B cell (primary cell): ENCODE data around the gene RNF220. TPM values are rescaled to one million over a fixed set of nuclear protein-coding genes. Genes with fewer than 3 reads are reported as not detected.

Experiments
- ATAC-seq: fragments of 200-7000 bp; cut with Tn5 transposase; one replicate; pipeline ENCODE4 v1.10.0; 2021; ENCODE audit warnings: low read depth, mild to moderate bottlenecking, moderate number of reproducible peaks, moderate library complexity
- CTCF ChIA-PET: fragments of 350-600 bp; sonication (Branson Sonifier 250); formaldehyde crosslinking; loops from one replicate; lab custom pipeline; 2021; ENCODE audit warnings: antibody characterized with exemption, inconsistent platforms; lab: Charles Lee
- POLR2A ChIA-PET: fragments of 350-600 bp; sonication (Branson Sonifier 250); formaldehyde crosslinking; loops from one replicate; lab custom pipeline; 2021; ENCODE audit warnings: antibody characterized with exemption; lab: Charles Lee
- DNase-seq: peaks from one replicate; pipeline ENCODE4 v3.0.0; 2013
- H2AFZ ChIP-seq: 2 replicates; pipeline ENCODE4 v1.6.1; 2012; ENCODE audit warnings: mild to moderate bottlenecking, low read depth, low read length; ENCODE audit not compliant: insufficient read depth, poor library complexity, severe bottlenecking
- H3K27ac ChIP-seq, 2 donors: 1 replicate in 1 of 2; 2 replicates in 1 of 2; pipeline ENCODE4 v1.5.1; 2012 to 2013; ENCODE audit warnings: low read length in 2 of 2, mild to moderate bottlenecking in 2 of 2, moderate library complexity in 1 of 2
- H3K27me3 ChIP-seq, 4 experiments: fragments of 200-600 bp in 1 of 4; sonication (generic) in 1 of 4; replicated peaks in 1 of 4; 1 replicate in 2 of 4; 2 replicates in 2 of 4; pipeline versions ENCODE4 v1.6.1 to v1.7.0; 2013 to 2016; ENCODE audit warnings: low read length in 3 of 4, mild to moderate bottlenecking in 2 of 4, mixed read lengths in 1 of 4, moderate library complexity in 1 of 4; ENCODE audit not compliant: insufficient read depth in 4 of 4, control insufficient read depth in 3 of 4; ENCODE audit errors: control extremely low read depth in 1 of 4
- H3K36me3 ChIP-seq, 2 experiments: replicated peaks in 1 of 2; 1 replicate in 1 of 2; 2 replicates in 1 of 2; pipeline versions ENCODE4 v1.6.1 to v1.7.1; 2013; ENCODE audit warnings: low read length in 1 of 2; ENCODE audit not compliant: insufficient read depth in 2 of 2, control insufficient read depth in 1 of 2; ENCODE audit errors: control extremely low read depth in 1 of 2, extremely low read depth in 1 of 2
- H3K4me1 ChIP-seq, 2 donors: fragments of 200-600 bp in 1 of 2; sonication (generic) in 1 of 2; 1 replicate in 1 of 2; 2 replicates in 1 of 2; pipeline versions ENCODE4 v1.5.1 to v1.6.1; 2013 to 2017; ENCODE audit warnings: low read length in 2 of 2; ENCODE audit not compliant: control insufficient read depth in 2 of 2, insufficient read depth in 2 of 2
- H3K4me2 ChIP-seq: replicated peaks from 2 replicates; pipeline ENCODE3; 2012; ENCODE audit warnings: mild to moderate bottlenecking, low read depth, low read length; ENCODE audit not compliant: poor library complexity, severe bottlenecking
- H3K4me3 ChIP-seq, 5 experiments: fragments of 200-600 bp in 1 of 5; sonication (generic) in 1 of 5; 1 replicate in 3 of 5; 2 replicates in 2 of 5; pipeline versions ENCODE4 v1.5.1 to v1.7.0; 2011 to 2016; ENCODE audit warnings: low read length in 4 of 5, mild to moderate bottlenecking in 4 of 5, low read depth in 2 of 5, control low read depth in 1 of 5, moderate library complexity in 1 of 5; ENCODE audit not compliant: insufficient read depth in 1 of 5; ENCODE audit errors: control extremely low read depth in 1 of 5, extremely low read depth in 1 of 5
- H3K79me2 ChIP-seq: fragments of 200-600 bp; sonication (generic); one replicate; pipeline ENCODE4 v1.6.0; 2016; ENCODE audit warnings: low read length; ENCODE audit not compliant: control insufficient read depth, insufficient read depth
- H3K9ac ChIP-seq: fragments of 200-600 bp; sonication (generic); 2 replicates; pipeline ENCODE4 v1.6.1; 2017; ENCODE audit warnings: mild to moderate bottlenecking, low read length, moderate library complexity
- H3K9me3 ChIP-seq, 3 donors: one replicate each; pipeline versions ENCODE4 v1.6.1 to v1.7.1; 2013; ENCODE audit warnings: low read length in 2 of 3; ENCODE audit not compliant: control insufficient read depth in 2 of 3, insufficient read depth in 1 of 3; ENCODE audit errors: control extremely low read depth in 1 of 3
- H4K20me1 ChIP-seq: 2 replicates; pipeline ENCODE4 v1.6.0; 2012; ENCODE audit warnings: mild to moderate bottlenecking, low read length; ENCODE audit not compliant: insufficient read depth, control insufficient read depth, poor library complexity, severe bottlenecking
- H3K27ac Mint-ChIP-seq: one replicate; pipeline ENCODE4 v1.8.0; 2021; ENCODE audit warnings: mixed read lengths
- H3K27me3 Mint-ChIP-seq: one replicate; pipeline ENCODE4 v1.8.0; 2021; ENCODE audit warnings: mixed read lengths
- H3K4me1 Mint-ChIP-seq: one replicate; pipeline ENCODE4 v1.8.0; 2021; ENCODE audit warnings: mixed read lengths
- H3K4me3 Mint-ChIP-seq: one replicate; pipeline ENCODE4 v1.8.0; 2021; ENCODE audit warnings: mixed read lengths
- H3K9me3 Mint-ChIP-seq: one replicate; pipeline ENCODE4 v1.8.0; 2022; ENCODE audit warnings: mixed read lengths; ENCODE audit not compliant: insufficient read depth
- CTCF ChIP-seq: fragments of 200-600 bp; IDR thresholded peaks from one replicate; pipeline ENCODE4 v1.8.0; 2022; ENCODE audit warnings: antibody characterized with exemption, mild to moderate bottlenecking
- EZH2 ChIP-seq: IDR thresholded peaks from 2 replicates; pipeline ENCODE4 v1.6.1; 2012; ENCODE audit warnings: borderline replicate concordance, low read depth, mild to moderate bottlenecking, moderate library complexity, low read length; ENCODE audit not compliant: insufficient read depth, poor library complexity, severe bottlenecking
- WGBS: methylation state at CpG from one replicate; pipeline ENCODE4 v1.1.5; 2013; ENCODE audit warnings: missing lambda C conversion rate; ENCODE audit not compliant: insufficient coverage; 5-methylcytosine and 5-hydroxymethylcytosine counted together
- intact Hi-C: fragments of 100-400 bp; cut with micrococcal nuclease; formaldehyde crosslinking; loops from one replicate; pipeline ENCODE4 v1.10.0; 2022
- polyA plus RNA-seq: library from polyadenylated mRNA; depleted of rRNA; stranded (reverse); fragments of >200 nt; gene quantifications from 2 replicates; pipeline ENCODE4 v1.2.3, GENCODE V29; 2012
- total RNA-seq, 2 donors: library from RNA; stranded (reverse); fragments of 120-200 nt in 1 of 2; gene quantifications; 1 replicate in 1 of 2; 2 replicates in 1 of 2; pipeline versions ENCODE4 v1.2.3 to v1.2.4, GENCODE V29; 2013 to 2022

The RNF220 gene
- total and polyA plus RNA-seq, 2 donors (not counting 1 experiment from before 2014, with no cell fraction given): 115 to 141 TPM

- Histone ChIP-seq H3K4me2 (no peak overlapping the region), H3K27me3 (no peaks in the 10 kb centered on the region), H3K36me3 (no peaks in the 10 kb centered on the region), H3K9me3 (no peaks in the 10 kb centered on the region), H3K4me3 (no peak overlapping the region), H3K4me1 (no peaks in the 10 kb centered on the region), H3K79me2 (no peaks in the 10 kb centered on the region), H3K27ac (no peak overlapping the region), H3K9ac (no peak overlapping the region), H2AFZ (no peak overlapping the region), H4K20me1 (no peaks in the 10 kb centered on the region)
- TF ChIP-seq EZH2: no peak
- no peak for TF ChIP-seq CTCF
- H3K4me3 Mint-ChIP-seq: no peak overlapping the region
- DNase-seq (no peak), ATAC-seq (no peak)
- 95% methylated on average over 4 of the region's 6 CpGs for WGBS
- H3K27me3 Mint-ChIP-seq: peaks cover 21% of the 10 kb centered on the region
- intact Hi-C loops: no loop called here
- no peak overlapping the region for H3K27ac Mint-ChIP-seq
- POLR2A ChIA-PET: no interaction called here
- H3K4me1 Mint-ChIP-seq: no peaks in the 10 kb centered on the region
- H3K9me3 Mint-ChIP-seq: no peaks in the 10 kb centered on the region
- CTCF ChIA-PET: interaction anchor here (0.9 to 4.6 kb wide), 3 partner anchors 9 to 12 kb away, joined by 3 to 21 read pairs (median 5); no protein-coding TSS in a partner anchor
These were observed 176.2 kb downstream of the RNF220 start for GRCh38 chr1:44581205-44581604.

DNA sequence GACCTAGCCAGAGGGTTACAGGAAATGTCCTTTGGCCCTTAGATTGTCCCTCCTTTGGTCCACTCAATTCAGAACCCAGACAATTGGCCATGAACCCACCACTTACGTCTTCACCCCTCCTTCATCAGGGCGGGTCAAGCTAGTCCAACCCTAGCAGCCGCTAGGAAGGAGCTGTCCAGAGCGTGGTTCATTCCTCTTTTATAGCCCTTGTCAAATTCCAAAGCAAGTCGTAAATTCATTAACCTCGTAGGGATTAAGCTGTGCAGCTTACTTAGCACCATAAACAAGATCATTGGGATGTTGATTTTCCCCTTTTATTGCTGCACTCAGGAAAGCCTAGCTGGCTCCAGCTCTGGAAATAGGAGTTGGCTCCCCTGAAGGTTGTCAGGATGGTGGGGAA, 179.1 kb downstream of the RNF220 start:
- Histone ChIP-seq H3K4me3 (no peak overlapping the region), H3K36me3 (no peaks in the 10 kb centered on the region), H3K27me3 (no peaks in the 10 kb centered on the region), H3K27ac (no peak overlapping the region), H4K20me1 (no peaks in the 10 kb centered on the region), H3K9ac (no peak overlapping the region), H3K4me1 (no peaks in the 10 kb centered on the region), H2AFZ (no peak overlapping the region), H3K9me3 (no peaks in the 10 kb centered on the region), H3K4me2 (no peak overlapping the region), H3K79me2 (no peaks in the 10 kb centered on the region)
- no peak for ATAC-seq
- Mint-ChIP-seq H3K4me1 (no peaks in the 10 kb centered on the region), H3K27me3 (peaks cover 14% of the 10 kb centered on the region), H3K4me3 (no peak overlapping the region), H3K27ac (no peak overlapping the region), H3K9me3 (no peaks in the 10 kb centered on the region)
- intact Hi-C loops: no loop called here
- 89% methylated on average over 6 of the region's 6 CpGs for WGBS
- ChIA-PET CTCF (interaction anchor here (1.1 to 4.6 kb wide), 3 partner anchors 9 to 68 kb away, joined by 4 to 21 read pairs (median 4); no protein-coding TSS in a partner anchor), POLR2A (no interaction called here)
- DNase-seq: no peak
- TF ChIP-seq CTCF: no peak
- TF ChIP-seq EZH2: no peak
